Ovary (tissue), 3 donors: ENCODE measurements around the gene SLMAP.

Experiments used
- EP300 ChIP-seq: sonication (generic); formaldehyde crosslinking; IDR thresholded peaks from one replicate; pipeline ENCODE4 v1.6.1; 2017; ENCODE audit warnings: antibody characterized with exemption
- POLR2A ChIP-seq: fragments of 450-650 bp; IDR thresholded peaks from one replicate; pipeline ENCODE4 v1.6.1; 2017; ENCODE audit warnings: antibody characterized with exemption, mild to moderate bottlenecking, moderate library complexity
- TF ChIP-seq, protein P1 (sequence below), 3 donors: fragments of 450-650 bp in 2 of 3; fragments of 200-600 bp in 1 of 3; IDR thresholded peaks; one replicate each; pipeline versions ENCODE4 v1.5.1 to v1.8.0; 2016 to 2022; ENCODE audit warnings: antibody characterized with exemption in 3 of 3, mild to moderate bottlenecking in 1 of 3
- donor health status: DM: no; HTN: no; CAD: no.

- TF ChIP-seq, protein P1, sequence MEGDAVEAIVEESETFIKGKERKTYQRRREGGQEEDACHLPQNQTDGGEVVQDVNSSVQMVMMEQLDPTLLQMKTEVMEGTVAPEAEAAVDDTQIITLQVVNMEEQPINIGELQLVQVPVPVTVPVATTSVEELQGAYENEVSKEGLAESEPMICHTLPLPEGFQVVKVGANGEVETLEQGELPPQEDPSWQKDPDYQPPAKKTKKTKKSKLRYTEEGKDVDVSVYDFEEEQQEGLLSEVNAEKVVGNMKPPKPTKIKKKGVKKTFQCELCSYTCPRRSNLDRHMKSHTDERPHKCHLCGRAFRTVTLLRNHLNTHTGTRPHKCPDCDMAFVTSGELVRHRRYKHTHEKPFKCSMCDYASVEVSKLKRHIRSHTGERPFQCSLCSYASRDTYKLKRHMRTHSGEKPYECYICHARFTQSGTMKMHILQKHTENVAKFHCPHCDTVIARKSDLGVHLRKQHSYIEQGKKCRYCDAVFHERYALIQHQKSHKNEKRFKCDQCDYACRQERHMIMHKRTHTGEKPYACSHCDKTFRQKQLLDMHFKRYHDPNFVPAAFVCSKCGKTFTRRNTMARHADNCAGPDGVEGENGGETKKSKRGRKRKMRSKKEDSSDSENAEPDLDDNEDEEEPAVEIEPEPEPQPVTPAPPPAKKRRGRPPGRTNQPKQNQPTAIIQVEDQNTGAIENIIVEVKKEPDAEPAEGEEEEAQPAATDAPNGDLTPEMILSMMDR (IDR thresholded peaks at IDR 0.05), result no peak
- TF ChIP-seq EP300 (no peak), POLR2A (no peak)
These were observed 14.1 kb downstream of the SLMAP start for GRCh38 chr3:57770009-57770827.
